HCT116 (cell line): ENCODE data around the gene THBS3. TPM values are rescaled to one million over a fixed set of nuclear protein-coding genes. Genes with fewer than 3 reads are reported as not detected.

Source experiments
- ATAC-seq: fragments of 200-7000 bp; cut with Tn5 transposase; 2 replicates; pipeline ENCODE4 v1.9.1; 2020; ENCODE audit warnings: mild to moderate bottlenecking, moderate library complexity
- BruUV-seq: library from RNA; stranded (reverse); fragments of 400-500 nt; replicated peaks from 2 replicates; lab custom pipeline; 2021; lab: Mats Ljungman, UMichigan
- CTCF ChIA-PET: fragments of 300-600 bp; sonication (Branson Sonifier 250); formaldehyde crosslinking; loops from one replicate; lab custom pipeline; 2021; ENCODE audit warnings: antibody characterized with exemption; lab: Charles Lee
- POLR2A ChIA-PET: fragments of 300-600, 350-600 bp; sonication (Branson Sonifier 250); formaldehyde crosslinking; loops from one replicate; lab custom pipeline; 2021; ENCODE audit warnings: antibody characterized with exemption; lab: Charles Lee
- RAD21 ChIA-PET, 2 experiments: fragments of 300-600 bp; sonication (Branson Sonifier 250); formaldehyde crosslinking; loops; one replicate each; lab custom pipeline; 2023; ENCODE audit warnings: low total read pairs in 2 of 2; ENCODE audit not compliant: uncharacterized antibody in 2 of 2, unreplicated experiment in 2 of 2, low non-redundant PET in 1 of 2; lab: Charles Lee
- DNase-seq: peaks from one replicate; pipeline ENCODE4 v3.0.0-alpha.2; 2010; ENCODE audit warnings: low read depth, low spot score
- H2AFZ ChIP-seq: fragments of 200-600 bp; shearing (Covaris generic), sonication (generic); 2 replicates; pipeline ENCODE4 v1.6.1; 2017; ENCODE audit warnings: low read depth, mixed run types, mixed read lengths, antibody characterized with exemption, low read length; ENCODE audit not compliant: poor library complexity, severe bottlenecking
- H3K27ac ChIP-seq: 2 replicates; pipeline ENCODE4 v1.5.1; 2012; ENCODE audit warnings: low read depth, low read length
- H3K27me3 ChIP-seq: fragments of 200-600 bp; sonication (generic); 2 replicates; pipeline ENCODE4 v1.6.1; 2016; ENCODE audit warnings: mixed run types, low read length, mixed read lengths; ENCODE audit not compliant: insufficient read depth
- H3K36me3 ChIP-seq, 2 experiments: fragments of 200-500 bp in 1 of 2; fragments of 200-600 bp in 1 of 2; sonication (Bioruptor generic) in 1 of 2; sonication (generic) in 1 of 2; 2 replicates each; pipeline versions ENCODE4 v1.5.1 to v1.6.1; 2014 to 2016; ENCODE audit warnings: low read length in 2 of 2, inconsistent platforms in 1 of 2, mixed read lengths in 1 of 2, mixed run types in 1 of 2; ENCODE audit not compliant: insufficient read depth in 2 of 2, control insufficient read depth in 1 of 2
- H3K4me1 ChIP-seq, 2 experiments: fragments of 200-600 bp in 1 of 2; sonication (generic) in 1 of 2; 2 replicates each; pipeline versions ENCODE4 v1.5.1 to v1.6.1; 2012 to 2017; ENCODE audit warnings: low read length in 2 of 2, inconsistent platforms in 1 of 2, mild to moderate bottlenecking in 1 of 2, mixed read lengths in 1 of 2, mixed run types in 1 of 2, moderate library complexity in 1 of 2; ENCODE audit not compliant: insufficient read depth in 2 of 2, control insufficient read depth in 1 of 2
- H3K4me2 ChIP-seq: fragments of 200-600 bp; sonication (generic); 2 replicates; pipeline ENCODE4 v1.6.1; 2017; ENCODE audit warnings: mixed run types, low read length, mixed read lengths
- H3K4me3 ChIP-seq, 2 experiments: fragments of 200-600 bp in 1 of 2; sonication (generic) in 1 of 2; replicated peaks in 1 of 2; 2 replicates each; pipeline ENCODE4 v1.5.1; 2011 to 2016; ENCODE audit warnings: low read length in 2 of 2, control low read depth in 1 of 2, low read depth in 1 of 2, mild to moderate bottlenecking in 1 of 2, mixed read lengths in 1 of 2, mixed run types in 1 of 2
- H3K79me2 ChIP-seq: fragments of 200-600 bp; sonication (generic); 2 replicates; pipeline ENCODE4 v1.6.1; 2017; ENCODE audit warnings: mild to moderate bottlenecking, mixed run types, low read length, moderate library complexity, mixed read lengths; ENCODE audit not compliant: insufficient read depth
- H3K9ac ChIP-seq: fragments of 200-600 bp; sonication (generic); 2 replicates; pipeline ENCODE4 v1.6.1; 2016; ENCODE audit warnings: low read length, mixed read lengths
- H3K9me2 ChIP-seq: fragments of 200-600 bp; sonication (generic), shearing (Covaris generic); 2 replicates; pipeline ENCODE4 v1.6.1; 2017; ENCODE audit warnings: mixed run types, mild to moderate bottlenecking, moderate library complexity; ENCODE audit not compliant: insufficient read depth
- H3K9me3 ChIP-seq, 2 experiments: fragments of 200-500 bp in 1 of 2; fragments of 200-600 bp in 1 of 2; sonication (Bioruptor generic) in 1 of 2; sonication (generic) in 1 of 2; 2 replicates each; pipeline ENCODE4 v1.6.1; 2014 to 2017; ENCODE audit warnings: low read length in 2 of 2, mixed read lengths in 2 of 2, inconsistent platforms in 1 of 2, low read depth in 1 of 2, mild to moderate bottlenecking in 1 of 2, mixed run types in 1 of 2, moderate library complexity in 1 of 2; ENCODE audit not compliant: control insufficient read depth in 1 of 2, insufficient read depth in 1 of 2
- H4K20me1 ChIP-seq: fragments of 200-600 bp; sonication (generic), shearing (Covaris generic); 2 replicates; pipeline ENCODE4 v1.6.1; 2017; ENCODE audit warnings: mixed run types, mild to moderate bottlenecking, moderate library complexity; ENCODE audit not compliant: insufficient read depth
- CEBPB ChIP-seq: IDR thresholded peaks from 2 replicates; pipeline ENCODE4 v1.6.1; 2012; ENCODE audit warnings: low read depth
- FOSL1 ChIP-seq: IDR thresholded peaks from 2 replicates; pipeline ENCODE4 v1.6.1; 2012; ENCODE audit warnings: low read depth
- POLR2A ChIP-seq: IDR thresholded peaks from 2 replicates; pipeline ENCODE4 v1.7.0; 2011; ENCODE audit warnings: borderline replicate concordance; ENCODE audit not compliant: insufficient read depth, insufficient read length; ENCODE audit errors: extremely low read depth
- SIN3A ChIP-seq: IDR thresholded peaks from 2 replicates; pipeline ENCODE4 v1.6.1; 2012; ENCODE audit warnings: low read depth
- SP1 ChIP-seq: IDR thresholded peaks from 2 replicates; pipeline ENCODE4 v1.6.1; 2012; ENCODE audit warnings: low read depth
- intact Hi-C: fragments of 100-400 bp; cut with micrococcal nuclease; formaldehyde crosslinking; loops from 2 replicates; pipeline ENCODE4 v1.10.0; 2022
- total RNA-seq: library from RNA; stranded (reverse); gene quantifications from one replicate; pipeline ENCODE4 v1.2.1, GENCODE V29; 2021; ENCODE audit not compliant: unreplicated experiment
- TF ChIP-seq, protein P1 (sequence below): IDR thresholded peaks from 2 replicates; pipeline ENCODE4 v1.6.1; 2011; ENCODE audit warnings: mild to moderate bottlenecking, low read length, moderate library complexity; ENCODE audit not compliant: insufficient replicate concordance; ENCODE audit errors: extremely low read depth
- TF ChIP-seq, protein P2 (sequence below): IDR thresholded peaks from 2 replicates; pipeline ENCODE4 v1.6.1; 2012; ENCODE audit warnings: low read depth

Gene THBS3
- total RNA-seq, 1 experiment from 2014 or later: 15.9 TPM

- TF ChIP-seq, protein P1, sequence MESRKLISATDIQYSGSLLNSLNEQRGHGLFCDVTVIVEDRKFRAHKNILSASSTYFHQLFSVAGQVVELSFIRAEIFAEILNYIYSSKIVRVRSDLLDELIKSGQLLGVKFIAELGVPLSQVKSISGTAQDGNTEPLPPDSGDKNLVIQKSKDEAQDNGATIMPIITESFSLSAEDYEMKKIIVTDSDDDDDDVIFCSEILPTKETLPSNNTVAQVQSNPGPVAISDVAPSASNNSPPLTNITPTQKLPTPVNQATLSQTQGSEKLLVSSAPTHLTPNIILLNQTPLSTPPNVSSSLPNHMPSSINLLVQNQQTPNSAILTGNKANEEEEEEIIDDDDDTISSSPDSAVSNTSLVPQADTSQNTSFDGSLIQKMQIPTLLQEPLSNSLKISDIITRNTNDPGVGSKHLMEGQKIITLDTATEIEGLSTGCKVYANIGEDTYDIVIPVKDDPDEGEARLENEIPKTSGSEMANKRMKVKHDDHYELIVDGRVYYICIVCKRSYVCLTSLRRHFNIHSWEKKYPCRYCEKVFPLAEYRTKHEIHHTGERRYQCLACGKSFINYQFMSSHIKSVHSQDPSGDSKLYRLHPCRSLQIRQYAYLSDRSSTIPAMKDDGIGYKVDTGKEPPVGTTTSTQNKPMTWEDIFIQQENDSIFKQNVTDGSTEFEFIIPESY: peak; percentile 90
- TF ChIP-seq, all 23 proteins: peak for 10
These were observed 36.9 kb upstream of the THBS3 start (continued) for GRCh38 chr1:155244368-155245162.

DNA sequence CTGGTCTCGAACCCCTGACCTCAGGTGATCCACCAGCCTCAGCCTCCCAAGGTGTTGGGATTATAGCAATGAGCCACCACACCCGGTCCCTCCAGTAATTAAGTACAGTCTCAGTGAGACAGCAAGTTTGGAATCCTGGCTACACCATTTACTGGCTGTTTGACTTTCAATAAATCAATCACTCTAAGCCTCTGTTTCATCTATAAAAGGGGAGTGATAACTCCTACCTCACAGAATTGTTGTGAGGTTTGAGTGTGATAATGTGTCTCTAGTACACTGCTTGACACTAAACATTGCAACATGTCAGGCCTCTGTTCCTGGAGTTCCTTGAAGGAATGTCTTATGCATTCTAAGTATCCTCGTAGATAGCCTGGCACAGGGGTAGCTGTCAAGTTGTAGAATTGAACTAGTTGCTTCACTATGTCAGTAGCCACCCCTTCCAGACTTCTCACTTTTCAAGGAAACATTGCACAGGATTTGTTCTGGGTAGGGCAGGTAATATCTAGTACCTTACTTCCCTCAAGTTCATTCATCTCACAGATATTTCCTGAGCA lies 35.2 kb upstream of the THBS3 start:
- intact Hi-C loops: loop anchor here (5.0 kb wide), 1 partner anchor 36 kb away; the partner anchor contains the start of genes MTX1 and THBS3
- ATAC-seq (no peak), DNase-seq (no peak)
- no peaks in the 10 kb centered on the region for H3K9me3 ChIP-seq
- POLR2A ChIA-PET: interaction anchor here (1.6 to 1.7 kb wide), 2 partner anchors 16 to 49 kb away, joined by 7 read pairs; no protein-coding TSS in a partner anchor
- no peaks in the 10 kb centered on the region for H3K79me2 ChIP-seq
- CTCF ChIA-PET: interaction anchor here (1.4 kb wide), 1 partner anchor 70 kb away, joined by 5 read pairs; the partner anchor contains the start of gene KRTCAP2
- no peak overlapping the region for H3K27ac ChIP-seq
- H3K4me2 ChIP-seq: peak overlapping the region; percentile 76
- H4K20me1 ChIP-seq: no peaks in the 10 kb centered on the region
- no TSS peak for BruUV-seq
- H3K4me3 ChIP-seq: peak overlapping the region; percentile 69 to 74; a peak in 3 of 4 replicates
- peaks cover 16 to 46% of the 10 kb centered on the region in 2 experiments for H3K4me1 ChIP-seq
- no peak overlapping the region for H2AFZ ChIP-seq
- H3K9me2 ChIP-seq: no peaks in the 10 kb centered on the region
- TF ChIP-seq, protein P2, sequence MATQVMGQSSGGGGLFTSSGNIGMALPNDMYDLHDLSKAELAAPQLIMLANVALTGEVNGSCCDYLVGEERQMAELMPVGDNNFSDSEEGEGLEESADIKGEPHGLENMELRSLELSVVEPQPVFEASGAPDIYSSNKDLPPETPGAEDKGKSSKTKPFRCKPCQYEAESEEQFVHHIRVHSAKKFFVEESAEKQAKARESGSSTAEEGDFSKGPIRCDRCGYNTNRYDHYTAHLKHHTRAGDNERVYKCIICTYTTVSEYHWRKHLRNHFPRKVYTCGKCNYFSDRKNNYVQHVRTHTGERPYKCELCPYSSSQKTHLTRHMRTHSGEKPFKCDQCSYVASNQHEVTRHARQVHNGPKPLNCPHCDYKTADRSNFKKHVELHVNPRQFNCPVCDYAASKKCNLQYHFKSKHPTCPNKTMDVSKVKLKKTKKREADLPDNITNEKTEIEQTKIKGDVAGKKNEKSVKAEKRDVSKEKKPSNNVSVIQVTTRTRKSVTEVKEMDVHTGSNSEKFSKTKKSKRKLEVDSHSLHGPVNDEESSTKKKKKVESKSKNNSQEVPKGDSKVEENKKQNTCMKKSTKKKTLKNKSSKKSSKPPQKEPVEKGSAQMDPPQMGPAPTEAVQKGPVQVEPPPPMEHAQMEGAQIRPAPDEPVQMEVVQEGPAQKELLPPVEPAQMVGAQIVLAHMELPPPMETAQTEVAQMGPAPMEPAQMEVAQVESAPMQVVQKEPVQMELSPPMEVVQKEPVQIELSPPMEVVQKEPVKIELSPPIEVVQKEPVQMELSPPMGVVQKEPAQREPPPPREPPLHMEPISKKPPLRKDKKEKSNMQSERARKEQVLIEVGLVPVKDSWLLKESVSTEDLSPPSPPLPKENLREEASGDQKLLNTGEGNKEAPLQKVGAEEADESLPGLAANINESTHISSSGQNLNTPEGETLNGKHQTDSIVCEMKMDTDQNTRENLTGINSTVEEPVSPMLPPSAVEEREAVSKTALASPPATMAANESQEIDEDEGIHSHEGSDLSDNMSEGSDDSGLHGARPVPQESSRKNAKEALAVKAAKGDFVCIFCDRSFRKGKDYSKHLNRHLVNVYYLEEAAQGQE: no peak
- TF ChIP-seq POLR2A: no peak
- no peak for TF ChIP-seq FOSL1
- TF ChIP-seq SP1: no peak
- TF ChIP-seq CEBPB: no peak
- TF ChIP-seq SIN3A: no peak
- H3K9ac ChIP-seq: peak overlapping the region; percentile 80; the same call in 1 of the 2 replicates
- RAD21 ChIA-PET: no interaction called here
- no peaks in the 10 kb centered on the region for H3K27me3 ChIP-seq
- H3K36me3 ChIP-seq: peaks cover 0 to 2% of the 10 kb centered on the region in 2 experiments; a peak in 3 of 4 replicates
